ENCODE measurements around the gene DRAP1.

DNA sequence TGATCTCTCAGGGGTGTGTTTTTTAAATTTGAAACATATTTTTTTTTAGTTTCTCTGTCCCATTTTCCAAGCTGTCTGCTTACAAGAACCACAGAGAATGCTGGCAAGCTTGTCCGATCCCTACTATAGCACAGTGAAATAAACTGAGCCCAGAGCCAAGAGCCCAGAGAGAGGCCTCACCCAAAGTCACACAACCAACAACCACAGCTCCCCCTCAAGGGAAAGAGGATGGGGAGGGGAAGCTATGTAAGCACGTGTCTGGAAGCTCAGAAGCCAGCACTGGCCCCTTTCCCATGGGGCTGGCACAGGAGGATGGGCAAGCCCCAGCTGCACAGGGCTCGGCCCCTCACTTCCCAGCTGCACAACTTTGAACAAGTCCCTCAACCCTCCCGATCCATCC lies 39.1 kb downstream of the DRAP1 start:
- TF ChIP-seq CTCF (IDR thresholded peaks at IDR 0.05; ENCODE audit: low read depth, low read length, poor library complexity, severe bottlenecking) (no peak), EZH2phosphoT487 (IDR thresholded peaks at IDR 0.05; ENCODE audit: borderline replicate concordance, low read length) (no peak)

Measured in DOHH2 (cell line).